Activated CD8-positive, alpha-beta memory T cell treated with anti-CD3 and anti-CD28 coated beads for 4 hours (primary cell): ENCODE data around the gene IGSF21.

Experiments
- DNase-seq, 2 donors: peaks; one replicate each; pipeline ENCODE4 v3.0.0-alpha.2; 2020; ENCODE audit warnings: low read depth in 2 of 2

IGSF21 gene

GRCh38 chr1:18419113-18419844, 311.7 kb downstream of the IGSF21 start:
- DNase-seq: no peak

- DNase-seq: no peak
Observed at GRCh38 chr1:18419845-18420184, 312.2 kb downstream of the IGSF21 start.

- no peak for DNase-seq
Observed at GRCh38 chr1:18422076-18422777, 314.6 kb downstream of the IGSF21 start.

- DNase-seq: no peak
Observed at GRCh38 chr1:18422954-18423353, 315.4 kb downstream of the IGSF21 start.

GRCh38 chr1:18426580-18426979, 319.0 kb downstream of the IGSF21 start:
- no peak for DNase-seq
